Ovary (tissue), 3 donors: Measurements from ENCODE around the gene HSD17B14.
"Not testable (repeated sequence)": the region's sequence is repeated elsewhere in the genome, so short reads cannot be mapped to it uniquely, and the experiment has no call there.

Experiments
- POLR2A ChIP-seq: fragments of 450-650 bp; IDR thresholded peaks from one replicate; pipeline ENCODE4 v1.6.1; 2017; ENCODE audit warnings: antibody characterized with exemption, mild to moderate bottlenecking, moderate library complexity
- TF ChIP-seq, protein P1 (sequence below), 3 donors: fragments of 450-650 bp in 2 of 3; fragments of 200-600 bp in 1 of 3; IDR thresholded peaks; one replicate each; pipeline versions ENCODE4 v1.5.1 to v1.8.0; 2016 to 2022; ENCODE audit warnings: antibody characterized with exemption in 3 of 3, mild to moderate bottlenecking in 1 of 3
- donor health status: DM: no; HTN: no; CAD: no.

GRCh38 chr19:48846659-48847058, 10.4 kb upstream of the HSD17B14 start:
- TF ChIP-seq POLR2A, result not testable (repeated sequence)
- TF ChIP-seq, protein P1, sequence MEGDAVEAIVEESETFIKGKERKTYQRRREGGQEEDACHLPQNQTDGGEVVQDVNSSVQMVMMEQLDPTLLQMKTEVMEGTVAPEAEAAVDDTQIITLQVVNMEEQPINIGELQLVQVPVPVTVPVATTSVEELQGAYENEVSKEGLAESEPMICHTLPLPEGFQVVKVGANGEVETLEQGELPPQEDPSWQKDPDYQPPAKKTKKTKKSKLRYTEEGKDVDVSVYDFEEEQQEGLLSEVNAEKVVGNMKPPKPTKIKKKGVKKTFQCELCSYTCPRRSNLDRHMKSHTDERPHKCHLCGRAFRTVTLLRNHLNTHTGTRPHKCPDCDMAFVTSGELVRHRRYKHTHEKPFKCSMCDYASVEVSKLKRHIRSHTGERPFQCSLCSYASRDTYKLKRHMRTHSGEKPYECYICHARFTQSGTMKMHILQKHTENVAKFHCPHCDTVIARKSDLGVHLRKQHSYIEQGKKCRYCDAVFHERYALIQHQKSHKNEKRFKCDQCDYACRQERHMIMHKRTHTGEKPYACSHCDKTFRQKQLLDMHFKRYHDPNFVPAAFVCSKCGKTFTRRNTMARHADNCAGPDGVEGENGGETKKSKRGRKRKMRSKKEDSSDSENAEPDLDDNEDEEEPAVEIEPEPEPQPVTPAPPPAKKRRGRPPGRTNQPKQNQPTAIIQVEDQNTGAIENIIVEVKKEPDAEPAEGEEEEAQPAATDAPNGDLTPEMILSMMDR (IDR thresholded peaks at IDR 0.05), result not testable (repeated sequence)
